H9 (cell line): ENCODE data around the gene AQP11. TPM values are rescaled to one million over a fixed set of nuclear protein-coding genes. Genes with fewer than 3 reads are reported as not detected.

Experiments used
- DNase-seq: peaks from one replicate; pipeline ENCODE4 v3.0.0-alpha.2; 2017
- H2AFZ ChIP-seq: one replicate; pipeline ENCODE4 v1.6.1; 2013; ENCODE audit warnings: mild to moderate bottlenecking, low read length, control low read depth, moderate library complexity
- H2AK5ac ChIP-seq: 2 replicates; pipeline ENCODE4 v1.6.1; 2013; ENCODE audit warnings: low read length, control low read depth, mixed read lengths; ENCODE audit not compliant: insufficient read length
- H2BK120ac ChIP-seq: one replicate; pipeline ENCODE4 v1.6.1; 2013; ENCODE audit warnings: low read depth, mild to moderate bottlenecking, low read length, control low read depth, inconsistent platforms; ENCODE audit not compliant: poor library complexity, severe bottlenecking
- H2BK12ac ChIP-seq: 2 replicates; pipeline ENCODE4 v1.6.1; 2013; ENCODE audit warnings: low read length, control low read depth, mixed read lengths, low read depth; ENCODE audit not compliant: insufficient read length
- H2BK15ac ChIP-seq: 2 replicates; pipeline ENCODE4 v1.6.1; 2013; ENCODE audit warnings: low read depth, low read length, control low read depth
- H2BK20ac ChIP-seq: one replicate; pipeline ENCODE4 v1.6.1; 2013; ENCODE audit warnings: low read depth, mild to moderate bottlenecking, low read length, control low read depth, inconsistent platforms; ENCODE audit not compliant: poor library complexity, severe bottlenecking
- H2BK5ac ChIP-seq: 2 replicates; pipeline ENCODE4 v1.6.1; 2013; ENCODE audit warnings: low read length, control low read depth, mixed read lengths; ENCODE audit not compliant: insufficient read length
- H3K14ac ChIP-seq: 2 replicates; pipeline ENCODE4 v1.6.1; 2013; ENCODE audit warnings: low read length, control low read depth; ENCODE audit not compliant: insufficient read depth
- H3K18ac ChIP-seq: 2 replicates; pipeline ENCODE4 v1.6.1; 2013; ENCODE audit warnings: low read depth, mild to moderate bottlenecking, mixed read lengths, low read length, control low read depth; ENCODE audit not compliant: insufficient read length
- H3K23ac ChIP-seq: 2 replicates; pipeline ENCODE4 v1.6.1; 2013; ENCODE audit warnings: low read length, control low read depth, mixed read lengths, low read depth; ENCODE audit not compliant: insufficient read length
- H3K23me2 ChIP-seq: 2 replicates; pipeline ENCODE4 v1.6.1; 2013; ENCODE audit warnings: low read depth, mild to moderate bottlenecking, mixed read lengths, low read length, control low read depth; ENCODE audit not compliant: insufficient read length, poor library complexity, severe bottlenecking
- H3K27ac ChIP-seq: 2 replicates; pipeline ENCODE4 v1.5.1; 2013; ENCODE audit warnings: low read length, control low read depth, mixed read lengths, low read depth; ENCODE audit not compliant: insufficient read length
- H3K27me3 ChIP-seq: 2 replicates; pipeline ENCODE4 v1.6.1; 2013; ENCODE audit warnings: low read length, control low read depth, inconsistent platforms; ENCODE audit not compliant: insufficient read depth
- H3K4ac ChIP-seq: 2 replicates; pipeline ENCODE4 v1.6.1; 2013; ENCODE audit warnings: low read depth, mild to moderate bottlenecking, control low read depth, inconsistent platforms, low read length, moderate library complexity
- H3K4me1 ChIP-seq: 2 replicates; pipeline ENCODE4 v1.6.1; 2013; ENCODE audit warnings: low read length, control low read depth, inconsistent platforms; ENCODE audit not compliant: insufficient read depth
- H3K4me2 ChIP-seq: 2 replicates; pipeline ENCODE4 v1.6.1; 2013; ENCODE audit warnings: low read length, control low read depth, mixed read lengths; ENCODE audit not compliant: insufficient read length, insufficient read depth
- H3K56ac ChIP-seq: 2 replicates; pipeline ENCODE4 v1.6.1; 2013; ENCODE audit warnings: low read depth, mild to moderate bottlenecking, mixed read lengths, low read length, control low read depth; ENCODE audit not compliant: insufficient read length
- H3K79me1 ChIP-seq: 2 replicates; pipeline ENCODE4 v1.6.1; 2013; ENCODE audit warnings: low read depth, mild to moderate bottlenecking, moderate library complexity, low read length, control low read depth, inconsistent platforms; ENCODE audit not compliant: insufficient read depth, poor library complexity, severe bottlenecking
- H3K79me2 ChIP-seq: 2 replicates; pipeline ENCODE4 v1.6.1; 2013; ENCODE audit warnings: low read length, control low read depth, inconsistent platforms; ENCODE audit not compliant: insufficient read depth
- H3K9ac ChIP-seq: 2 replicates; pipeline ENCODE4 v1.6.1; 2013; ENCODE audit warnings: low read length, control low read depth, mixed read lengths; ENCODE audit not compliant: insufficient read length; ENCODE audit errors: extremely low read depth
- H3K9me3 ChIP-seq: one replicate; pipeline ENCODE4 v1.6.1; 2013; ENCODE audit warnings: low read depth, low read length, inconsistent platforms; ENCODE audit not compliant: control insufficient read depth
- H3T11ph ChIP-seq: one replicate; pipeline ENCODE4 v1.6.1; 2013; ENCODE audit warnings: mild to moderate bottlenecking, low read length, control low read depth, inconsistent platforms
- H4K20me1 ChIP-seq: one replicate; pipeline ENCODE4 v1.6.1; 2013; ENCODE audit not compliant: control insufficient read depth, insufficient read length, insufficient read depth
- H4K5ac ChIP-seq: 2 replicates; pipeline ENCODE4 v1.6.1; 2013; ENCODE audit warnings: low read depth, mild to moderate bottlenecking, mixed read lengths, low read length, control low read depth; ENCODE audit not compliant: insufficient read length
- H4K8ac ChIP-seq: replicated peaks from 2 replicates; pipeline ENCODE4 v1.6.1; 2013; ENCODE audit warnings: low read length, control low read depth, mixed read lengths, low read depth; ENCODE audit not compliant: insufficient read length
- H4K91ac ChIP-seq: 2 replicates; pipeline ENCODE4 v1.6.1; 2013; ENCODE audit warnings: low read depth, mild to moderate bottlenecking, moderate library complexity, mixed read lengths, low read length, control low read depth; ENCODE audit not compliant: insufficient read length
- H3K27ac Mint-ChIP-seq, 3 experiments: 2 replicates in 2 of 3; 3 replicates in 1 of 3; pipeline ENCODE4 v1.8.0; 2020 to 2021; ENCODE audit warnings: mixed read lengths in 3 of 3, mild to moderate bottlenecking in 1 of 3, moderate library complexity in 1 of 3
- H3K27me3 Mint-ChIP-seq: 2 replicates; pipeline ENCODE4 v1.8.0; 2021; ENCODE audit warnings: low read depth, mild to moderate bottlenecking, moderate library complexity, mixed read lengths
- H3K36me3 Mint-ChIP-seq, 3 experiments: 2 replicates in 2 of 3; 3 replicates in 1 of 3; pipeline ENCODE4 v1.8.0; 2020 to 2021; ENCODE audit warnings: low read depth in 3 of 3, mixed read lengths in 3 of 3; ENCODE audit not compliant: insufficient read depth in 1 of 3
- H3K4me1 Mint-ChIP-seq, 2 experiments: 2 replicates each; pipeline ENCODE4 v1.8.0; 2020; ENCODE audit warnings: mixed read lengths in 2 of 2
- H3K4me3 Mint-ChIP-seq, 2 experiments: 2 replicates in 1 of 2; 3 replicates in 1 of 2; pipeline ENCODE4 v1.8.0; 2020 to 2021; ENCODE audit warnings: mild to moderate bottlenecking in 2 of 2, mixed read lengths in 2 of 2, moderate library complexity in 1 of 2
- H3K9me3 Mint-ChIP-seq, 2 experiments: 2 replicates in 1 of 2; 3 replicates in 1 of 2; pipeline ENCODE4 v1.8.0; 2020; ENCODE audit warnings: mild to moderate bottlenecking in 2 of 2, mixed read lengths in 2 of 2, moderate library complexity in 1 of 2
- CTCF ChIP-seq: fragments of 200-600 bp; sonication (generic); conservative IDR thresholded peaks from 3 replicates; pipeline ENCODE4 v1.8.0; 2021; ENCODE audit warnings: antibody characterized with exemption, mild to moderate bottlenecking
- WGBS: extraction: QIAGEN DNeasy Blood & Tissue Kit; methylation state at CpG from one replicate; pipeline ENCODE4 v1.1.7; 2013; ENCODE audit warnings: missing lambda C conversion rate, low lambda C conversion rate, mixed read lengths; ENCODE audit not compliant: insufficient read length; ENCODE audit errors: extremely low coverage; 5-methylcytosine and 5-hydroxymethylcytosine counted together
- total RNA-seq: library from RNA; stranded (reverse); gene quantifications from 2 replicates; pipeline ENCODE4 v1.2.1, GENCODE V29; 2021

Gene AQP11
- total RNA-seq, 1 experiment from 2014 or later, result 1.1 TPM

GRCh38 chr11:77596626-77597025 is 6.9 kb downstream of the AQP11 start:
- H3K14ac ChIP-seq, result no peak overlapping the region
- H2AK5ac ChIP-seq, result no peak overlapping the region
- H3K27ac ChIP-seq, result no peak overlapping the region
- no peaks in the 10 kb centered on the region for H3K4me1 ChIP-seq
- H3K18ac ChIP-seq, result no peak overlapping the region
- Mint-ChIP-seq H3K9me3 (no peaks in the 10 kb centered on the region), H3K36me3 (peaks cover 0 to 2% (median 0%) of the 10 kb centered on the region in 3 experiments; a peak in 2 of 7 replicates), H3K27me3 (peaks cover 4% of the 10 kb centered on the region; the same call in 1 of the 2 replicates), H3K4me1 (no peaks in the 10 kb centered on the region), H3K4me3 (no peak overlapping the region), H3K27ac (no peak overlapping the region)
- no peaks in the 10 kb centered on the region for H3K9me3 ChIP-seq
- no peaks in the 10 kb centered on the region for H3K27me3 ChIP-seq
- no peak for DNase-seq
- H3K79me1 ChIP-seq, result no peaks in the 10 kb centered on the region
- WGBS, result no CpG with 5 or more reads among the region's 2 CpGs
- no peak overlapping the region for H3K4me2 ChIP-seq
- H3K23me2 ChIP-seq, result no peaks in the 10 kb centered on the region
- no peaks in the 10 kb centered on the region for H3K79me2 ChIP-seq
- H2BK5ac ChIP-seq, result no peak overlapping the region
- H3K56ac ChIP-seq, result no peak overlapping the region
- no peak overlapping the region for H2BK15ac ChIP-seq
- H3K4ac ChIP-seq, result no peak overlapping the region
- no peak overlapping the region for H4K8ac ChIP-seq
- H3K9ac ChIP-seq, result no peak overlapping the region
- H2AFZ ChIP-seq, result no peak overlapping the region
- TF ChIP-seq CTCF, result no peak
- H3T11ph ChIP-seq, result no peak overlapping the region
- no peak overlapping the region for H2BK12ac ChIP-seq
- H4K91ac ChIP-seq, result no peak overlapping the region
- no peak overlapping the region for H2BK120ac ChIP-seq
- H4K5ac ChIP-seq, result no peak overlapping the region
- H3K23ac ChIP-seq, result no peak overlapping the region
- H4K20me1 ChIP-seq, result no peaks in the 10 kb centered on the region
- no peak overlapping the region for H2BK20ac ChIP-seq
